CD4-positive, alpha-beta T cell treated with Interleukin-15 for 4 hours (primary cell): ENCODE results near the gene GIMD1.
"Not testable (repeated sequence)": the region's sequence is repeated elsewhere in the genome, so short reads cannot be mapped to it uniquely, and the experiment has no call there.

Experiments used
- DNase-seq: peaks from one replicate; pipeline ENCODE4 v3.0.0-alpha.2; 2020; ENCODE audit warnings: low spot score

The GIMD1 gene

DNA sequence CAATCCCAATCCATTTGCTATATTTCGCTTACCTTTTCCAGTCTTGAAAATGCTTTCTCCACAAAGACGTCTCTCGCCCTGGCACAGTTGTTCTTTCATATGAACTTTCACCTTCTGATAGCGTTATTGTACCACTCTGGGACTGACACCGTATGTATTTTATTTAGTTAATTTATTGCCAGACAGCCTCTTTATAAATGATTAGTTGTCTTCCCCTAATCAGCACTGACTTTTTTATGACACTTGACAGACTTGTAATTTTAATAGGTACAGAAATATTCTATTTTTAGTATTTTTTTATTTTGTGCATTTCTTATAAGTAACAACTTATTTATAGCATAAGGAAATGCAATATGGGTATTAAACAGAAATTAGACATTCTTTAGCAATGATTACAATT is at the start of gene GIMD1:
Gene GIMD1, minus strand, starts transcription at position 101 of the 400 bp plus-strand sequence. CDS start 1,343 bp downstream, outside the sequence.
- DNase-seq: no peak

DNA sequence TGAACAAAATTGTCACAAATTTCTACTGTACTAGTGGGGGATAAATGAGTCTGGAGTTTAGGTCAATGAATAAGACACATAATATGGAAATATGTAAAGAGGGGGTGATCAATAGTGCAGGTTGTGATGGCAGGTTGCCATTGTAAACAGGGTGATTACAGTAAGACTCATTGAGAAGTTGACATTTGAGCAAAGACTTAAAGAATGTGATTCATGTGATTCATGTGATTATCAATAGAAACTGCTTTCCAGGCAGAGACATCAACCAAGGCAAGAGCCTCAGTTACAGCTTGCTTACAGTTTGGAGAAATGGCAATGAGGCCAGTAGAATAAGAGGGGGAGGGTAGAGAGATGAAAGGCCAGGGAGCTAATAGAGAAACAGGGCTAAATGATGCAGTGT is 45.8 kb upstream of the GIMD1 start:
- no peak for DNase-seq

DNA sequence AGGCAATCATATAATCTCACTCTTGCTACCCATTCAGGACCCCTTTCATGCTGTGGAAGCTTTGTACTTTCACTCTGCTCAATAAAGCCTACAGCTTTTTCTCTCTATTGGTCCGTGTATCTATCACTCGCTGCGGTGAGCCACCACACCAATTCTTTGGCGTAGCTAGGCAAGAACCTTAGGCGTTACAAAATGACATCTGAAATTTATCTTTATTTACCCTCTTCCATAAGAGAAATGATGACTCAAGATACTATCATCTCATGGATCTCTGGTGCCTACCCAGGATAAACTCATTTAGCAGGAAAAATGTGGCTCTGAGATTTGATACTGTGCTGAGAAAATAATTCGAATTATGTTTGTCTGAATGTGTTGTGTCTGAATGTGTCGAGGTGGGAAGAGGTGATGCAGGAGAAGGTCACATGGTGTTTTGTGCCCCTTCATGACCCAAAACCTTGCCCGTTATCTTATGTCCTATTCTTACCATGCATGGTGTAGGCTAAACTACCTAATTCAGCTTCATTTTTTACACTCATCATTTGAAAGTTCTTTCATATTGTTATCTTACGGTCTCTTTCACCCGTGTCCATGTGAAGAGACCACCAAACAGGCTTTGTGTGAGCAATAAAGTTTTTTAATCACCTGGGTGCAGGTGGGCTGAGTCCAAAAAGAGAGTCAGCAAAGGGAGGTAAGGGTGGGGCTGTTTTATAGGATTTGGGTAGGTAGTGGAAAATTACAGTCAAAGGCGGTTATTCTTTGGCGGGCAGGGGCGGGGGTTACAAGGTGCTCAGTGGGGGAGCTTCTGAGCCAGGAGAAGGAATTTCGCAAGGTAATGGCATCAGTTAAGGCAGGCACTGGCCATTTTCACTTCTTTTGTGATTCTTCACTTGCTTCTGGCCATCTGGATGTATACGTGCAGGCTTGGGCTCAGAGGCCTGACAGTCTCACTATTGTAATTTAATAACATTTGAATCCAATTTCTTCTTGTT is 41.6 kb upstream of the GIMD1 start:
- no peak for DNase-seq

DNA sequence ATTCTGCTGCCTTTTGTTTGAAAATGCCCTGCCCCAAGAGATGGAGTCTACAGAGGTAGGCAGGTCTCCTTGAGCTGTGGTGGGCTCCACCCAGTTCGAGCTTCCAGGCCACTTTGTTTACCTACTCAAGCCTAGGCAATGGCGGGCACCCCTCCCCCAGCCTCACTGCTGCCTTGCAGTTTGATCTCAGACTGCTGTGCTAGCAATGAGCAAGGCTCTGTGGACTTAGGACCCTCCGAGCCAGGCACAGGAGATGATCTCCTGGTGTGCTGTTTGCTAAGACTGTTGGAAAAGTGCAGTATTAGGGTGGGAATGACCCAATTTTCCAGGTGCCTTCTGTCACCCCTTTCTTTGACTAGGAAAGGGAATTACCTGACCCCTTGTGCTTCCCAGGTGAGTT is 39.4 kb upstream of the GIMD1 start:
- not testable (repeated sequence) for DNase-seq

DNA sequence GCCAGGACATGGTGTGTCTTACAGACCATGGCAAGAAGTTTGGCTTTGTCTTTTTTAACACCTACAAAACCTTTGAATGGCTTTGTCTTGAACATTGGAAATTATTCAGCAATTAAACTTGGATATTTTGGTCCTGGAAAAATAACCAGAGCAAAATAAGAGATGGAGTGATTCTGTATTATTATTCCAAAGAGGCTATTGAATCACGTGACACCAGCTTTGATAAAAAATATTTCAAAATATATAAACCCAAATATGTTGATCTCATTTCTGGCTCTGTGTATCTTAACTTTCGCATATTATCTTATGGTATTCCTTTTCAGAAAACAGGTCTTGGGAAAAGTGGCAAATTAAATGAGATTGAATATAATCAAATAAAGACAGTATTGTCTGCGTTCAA is 32.6 kb upstream of the GIMD1 start:
- DNase-seq: no peak

DNA sequence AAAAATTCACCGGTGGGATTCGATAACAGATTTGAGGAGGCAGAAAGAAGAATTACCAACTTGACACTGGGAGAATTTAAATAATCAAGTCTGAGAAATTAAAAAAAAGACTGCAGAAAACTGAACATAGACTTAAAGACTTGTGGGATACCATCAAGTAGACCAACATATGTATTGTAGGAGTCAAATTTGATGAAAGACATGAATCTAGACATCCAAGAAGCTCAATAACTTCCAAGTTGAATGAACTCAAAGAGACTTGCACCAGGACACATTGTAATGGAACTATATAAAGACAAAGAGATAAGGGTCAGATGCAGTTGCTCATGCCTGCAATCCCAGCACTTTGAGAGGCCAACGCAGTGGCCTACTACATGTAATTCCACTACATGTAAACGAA is 30.3 kb upstream of the GIMD1 start:
- DNase-seq: not testable (repeated sequence)

DNA sequence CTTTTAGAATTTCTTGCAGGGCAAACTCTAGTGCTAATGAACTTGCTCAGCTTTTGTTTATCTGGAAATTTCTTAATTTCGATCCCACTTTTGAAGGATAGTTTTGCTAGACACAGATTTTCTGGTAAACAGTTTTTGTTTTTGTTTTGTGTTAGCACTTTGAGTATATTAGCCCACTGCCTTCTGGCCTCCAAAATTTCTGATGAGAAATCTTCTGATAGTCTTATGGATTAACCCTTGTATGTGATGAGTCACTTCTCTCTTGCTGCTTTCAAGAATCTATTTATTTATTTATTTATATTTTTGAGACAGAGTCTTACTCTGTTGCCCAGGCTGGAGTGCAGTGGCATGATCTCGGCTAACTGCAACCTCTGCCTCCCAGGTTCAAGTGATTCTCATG is 27.0 kb upstream of the GIMD1 start:
- DNase-seq: no peak

DNA sequence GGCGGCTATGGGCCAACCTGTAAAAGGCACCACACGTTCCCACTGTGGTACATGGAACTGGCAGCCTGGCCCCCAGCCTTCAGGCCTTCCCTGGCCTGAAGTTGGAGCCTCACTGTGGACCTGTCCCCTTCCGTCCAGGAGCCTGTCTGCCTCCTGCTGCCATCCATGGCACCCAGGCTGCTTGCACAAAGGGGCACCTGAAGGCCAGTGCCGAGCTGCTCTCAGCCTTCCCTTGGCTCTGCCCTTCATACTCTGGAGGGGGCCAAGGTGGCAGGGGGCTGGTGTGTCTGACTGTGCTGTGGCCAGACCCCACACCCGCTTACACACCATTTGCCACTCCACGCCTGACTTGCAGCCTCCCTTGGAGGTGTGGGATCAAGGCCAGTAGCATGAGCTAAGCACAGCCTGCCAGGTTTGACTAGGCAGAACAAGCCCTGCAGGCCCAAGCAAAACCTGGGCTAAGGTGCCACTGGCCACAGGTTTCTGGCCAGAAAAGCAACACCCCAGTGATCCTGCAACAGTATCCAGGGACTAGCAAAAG is 17.3 kb upstream of the GIMD1 start:
- DNase-seq: no peak

DNA sequence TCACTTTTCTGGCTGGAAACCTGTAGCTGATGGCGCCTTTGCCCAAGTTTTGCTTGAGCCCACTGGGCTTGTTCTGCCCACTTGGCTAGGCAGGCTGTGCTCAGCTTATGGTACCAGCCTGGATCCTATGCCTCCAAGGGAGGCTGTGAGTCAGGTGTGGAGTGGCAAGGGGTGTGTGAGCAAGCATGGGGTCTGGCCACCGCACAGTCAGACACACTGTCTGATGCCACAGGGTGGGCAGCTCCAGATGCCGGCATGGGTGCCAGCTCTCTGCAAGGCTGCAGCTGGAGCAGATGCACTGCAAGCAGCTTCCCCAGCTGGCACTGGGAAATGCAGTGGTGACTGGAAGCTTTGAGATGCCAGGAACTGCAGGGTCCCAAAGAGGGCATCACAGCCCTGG is 16.3 kb upstream of the GIMD1 start:
- no peak for DNase-seq

DNA sequence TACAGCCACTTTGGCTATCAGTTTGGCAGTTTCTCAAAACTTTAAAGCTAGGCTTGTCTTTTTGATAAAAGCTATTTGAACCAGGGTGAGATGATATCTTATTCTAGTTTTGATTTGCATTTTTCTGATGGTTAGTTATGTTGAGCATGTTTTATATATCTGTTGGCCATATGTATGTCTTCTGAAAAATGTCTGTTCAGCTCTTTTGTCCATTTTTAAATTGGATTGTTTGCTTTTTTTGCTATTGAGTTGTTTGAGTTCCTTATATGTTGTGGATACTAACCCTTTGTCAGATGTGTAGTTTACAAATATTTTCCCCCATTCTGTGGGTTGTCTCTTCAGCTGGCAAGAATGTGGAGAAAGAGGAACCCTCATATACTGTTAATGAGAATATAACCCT is 11.6 kb upstream of the GIMD1 start:
- DNase-seq: no peak

DNA sequence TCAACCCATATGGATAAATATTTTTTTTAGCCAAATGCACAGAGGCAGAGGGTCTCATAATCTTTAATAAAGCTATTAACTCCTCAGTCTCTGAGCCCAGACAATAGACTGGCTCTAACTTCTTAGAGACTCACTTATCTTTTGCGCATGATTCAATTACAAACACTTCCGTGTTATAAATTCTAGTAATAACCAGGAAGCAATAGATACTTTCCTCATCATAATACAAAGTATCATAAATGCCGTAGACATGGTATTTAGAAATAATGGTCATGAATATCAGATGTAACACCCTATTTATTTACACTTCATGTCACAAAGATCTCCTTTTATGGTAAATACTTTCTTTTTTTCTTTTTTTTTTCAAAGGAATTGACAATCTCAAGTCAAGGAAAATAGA is 4.4 kb upstream of the GIMD1 start:
- no peak for DNase-seq

DNA sequence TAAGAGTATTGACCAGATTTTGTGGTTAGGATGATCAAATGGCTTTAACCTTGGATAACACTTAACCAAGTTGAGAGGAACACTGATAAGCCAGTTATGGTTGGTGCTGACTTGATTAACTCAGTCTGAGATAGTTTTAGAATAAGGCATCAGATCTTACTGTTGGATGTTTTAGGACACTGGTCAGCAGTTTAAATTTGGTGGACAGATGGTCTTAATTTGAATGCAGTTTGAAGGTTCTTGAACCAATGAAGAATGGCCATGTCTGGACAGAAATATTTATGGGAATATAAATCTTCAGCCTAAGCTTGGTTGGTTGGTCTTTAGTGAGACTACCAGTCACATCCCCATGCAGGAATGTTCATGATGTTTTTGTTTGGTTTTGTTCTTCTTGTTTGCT is 2.6 kb upstream of the GIMD1 start:
- no peak for DNase-seq

DNA sequence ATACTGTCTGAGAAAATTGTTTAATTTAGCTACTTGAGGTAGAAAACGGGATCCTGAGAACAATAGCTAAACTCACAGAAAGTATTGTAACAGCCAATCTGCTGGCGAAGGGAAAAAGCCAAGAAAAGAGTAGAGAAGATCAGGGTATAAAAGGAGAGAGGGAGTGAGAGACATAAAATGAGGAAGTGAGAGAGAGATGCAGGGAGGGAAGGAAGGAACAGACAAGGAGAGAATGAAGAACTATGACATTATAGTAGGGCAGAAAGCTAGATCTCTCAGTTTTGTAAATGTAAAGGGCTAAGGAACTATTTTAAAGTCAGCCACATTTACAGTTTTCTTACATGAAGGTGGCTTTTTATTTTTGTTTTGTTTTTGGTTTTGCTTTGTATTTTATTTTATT is 1.6 kb upstream of the GIMD1 start:
- no peak for DNase-seq

DNA sequence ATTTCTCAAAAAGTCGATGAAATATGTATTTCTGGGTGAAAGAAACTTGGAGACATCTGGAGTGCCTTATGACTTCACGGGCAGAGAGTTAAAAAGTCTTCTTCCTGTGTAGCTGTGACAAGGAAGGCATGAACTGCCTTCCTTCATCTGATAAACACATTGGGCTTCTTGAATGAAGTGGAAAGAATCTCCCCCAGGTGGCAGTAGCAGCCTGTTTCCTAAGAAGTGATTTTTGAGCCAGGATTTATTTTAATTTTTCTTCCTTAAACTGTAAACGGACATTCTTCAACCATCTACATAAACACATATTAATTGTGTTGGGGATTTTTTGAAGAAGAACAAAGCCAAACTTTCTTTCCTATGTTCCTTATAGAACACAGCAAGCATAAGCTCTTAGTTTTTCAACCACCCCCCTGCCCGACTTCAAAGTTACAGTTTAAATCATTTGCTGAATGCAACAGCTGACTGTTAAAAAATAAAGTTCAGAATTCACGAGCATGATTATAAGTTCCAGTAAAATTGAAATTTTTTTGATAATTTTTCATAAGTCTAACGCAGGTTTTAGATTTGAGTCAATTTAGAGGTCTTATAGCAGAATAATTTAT is 980 bp upstream of the GIMD1 start:
- no peak for DNase-seq

DNA sequence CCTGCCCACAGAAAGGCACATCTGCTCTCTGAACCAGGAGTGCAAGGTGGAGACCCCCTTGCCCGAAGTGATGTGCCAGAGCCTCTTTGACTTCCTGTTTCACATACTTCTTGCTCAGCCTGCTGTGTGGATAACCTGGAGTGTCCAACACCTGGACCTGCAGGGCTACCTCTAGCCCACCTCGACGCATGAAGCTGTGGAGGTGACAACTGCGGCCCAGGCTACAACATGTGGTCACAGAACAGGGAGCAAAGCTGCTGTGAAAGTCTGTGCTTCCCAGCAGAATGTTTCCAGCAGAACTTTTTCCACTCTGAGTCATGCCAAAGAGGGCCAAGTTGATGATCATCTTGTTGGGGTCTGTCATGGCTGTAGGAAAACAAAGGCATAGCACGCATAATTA is 1.5 kb downstream of the GIMD1 start:
- no peak for DNase-seq

DNA sequence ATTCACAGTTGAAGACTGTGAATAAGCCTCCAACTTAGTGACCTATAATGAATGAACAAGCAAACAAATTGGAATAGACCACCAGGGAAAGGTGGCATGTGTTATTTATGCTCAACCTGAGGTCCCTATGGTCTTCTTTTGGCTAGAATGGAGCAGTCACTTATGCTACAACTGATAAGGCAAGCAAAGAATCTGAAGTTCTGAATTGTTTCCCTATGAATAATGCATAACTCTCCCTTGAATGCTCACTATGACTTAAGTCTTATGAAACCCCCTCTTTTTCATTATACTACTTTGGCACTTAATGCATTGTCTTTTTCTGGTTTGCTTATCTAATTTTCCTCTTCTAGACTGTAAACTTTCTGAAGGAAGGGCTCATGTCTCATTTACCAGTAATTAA is 2.6 kb downstream of the GIMD1 start:
- DNase-seq: no peak

DNA sequence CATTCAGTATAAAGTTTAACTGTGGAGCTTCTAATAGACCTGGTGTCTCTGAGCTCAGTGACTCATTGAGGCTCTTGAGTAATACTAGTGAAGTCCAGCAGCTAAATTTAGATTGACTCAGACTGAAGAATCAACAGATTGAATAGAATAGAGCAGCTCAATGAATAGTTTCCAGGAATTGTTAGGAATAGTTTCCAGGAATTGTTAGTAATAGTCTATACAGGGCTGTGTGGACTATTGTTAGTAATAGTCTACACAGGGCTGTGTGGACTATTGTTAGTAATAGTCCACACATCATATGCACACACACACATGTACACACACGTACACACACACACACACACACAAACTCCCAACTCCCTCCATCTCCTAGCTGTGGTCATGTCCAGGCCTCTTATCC is 3.0 kb downstream of the GIMD1 start:
- DNase-seq: no peak

DNA sequence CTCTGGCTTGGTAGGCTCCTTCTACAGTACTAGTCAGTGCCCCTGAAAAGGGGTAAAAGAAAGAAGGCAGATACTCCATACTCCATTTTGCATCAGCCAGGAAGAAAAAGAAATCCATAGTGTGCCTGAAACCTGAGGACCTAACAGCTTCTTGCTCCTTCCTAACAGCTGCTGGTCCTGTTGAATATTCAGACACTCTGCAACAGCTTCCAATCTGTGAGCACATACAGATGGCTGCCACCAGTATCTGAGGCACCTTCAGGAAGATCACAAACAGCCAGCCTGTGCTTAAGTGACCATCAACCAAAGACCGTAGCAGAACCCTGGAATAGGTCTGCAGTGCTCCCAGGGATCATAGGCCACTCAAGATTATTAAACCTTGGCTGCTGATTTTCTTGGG is 4.3 kb downstream of the GIMD1 start:
- DNase-seq: no peak

DNA sequence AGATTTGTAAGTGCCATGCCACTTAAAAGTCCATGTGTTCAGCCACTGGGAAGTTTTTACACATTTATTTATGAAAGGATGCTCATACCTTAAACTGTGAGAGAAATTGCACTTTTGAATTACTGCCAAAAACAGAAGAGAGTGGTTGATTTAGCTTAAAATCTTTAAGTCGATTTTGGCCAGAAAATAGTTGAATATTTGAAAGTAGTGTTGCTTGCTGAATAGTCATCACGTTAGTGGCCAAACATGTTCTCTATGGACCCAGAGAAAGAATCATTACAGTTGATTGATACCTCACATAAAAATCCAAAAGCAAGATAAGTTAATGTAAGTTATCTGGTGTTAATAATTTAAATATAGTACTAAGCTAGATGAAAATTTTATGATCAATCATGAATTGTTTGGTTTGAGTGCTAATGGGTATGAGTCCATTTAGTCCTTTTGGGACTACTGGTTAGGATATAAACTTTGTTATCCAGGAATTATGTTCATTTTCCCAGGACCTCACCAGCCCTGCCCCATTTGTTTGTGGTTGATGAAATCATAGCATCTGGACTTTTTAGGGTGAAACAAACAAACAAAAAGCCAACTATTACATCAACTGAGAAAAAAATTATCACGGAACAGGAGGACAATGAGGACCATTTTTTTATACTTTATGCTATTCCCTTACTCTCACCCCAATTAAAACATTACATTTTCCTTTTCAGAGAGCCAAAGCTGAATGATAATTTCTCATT is 6.3 kb downstream of the GIMD1 start:
- no peak for DNase-seq

DNA sequence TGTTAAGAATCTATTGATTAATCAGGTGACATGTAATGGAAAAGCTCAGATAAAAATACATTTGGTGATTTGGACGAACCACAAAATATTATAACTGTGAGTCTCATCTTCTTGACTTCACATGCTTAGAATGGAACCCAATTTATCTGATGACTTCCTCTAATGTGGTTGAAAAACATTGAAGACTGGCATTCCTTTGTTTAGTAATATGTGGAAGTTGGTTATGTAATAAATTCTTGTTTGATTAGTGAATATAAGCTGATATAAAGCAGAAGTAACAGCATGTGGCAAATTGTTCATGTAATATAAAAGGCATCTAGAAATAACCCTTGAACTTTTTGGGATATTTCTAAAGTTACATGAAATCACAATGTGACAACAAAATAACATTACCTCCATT is 9.7 kb downstream of the GIMD1 start:
- DNase-seq: no peak

DNA sequence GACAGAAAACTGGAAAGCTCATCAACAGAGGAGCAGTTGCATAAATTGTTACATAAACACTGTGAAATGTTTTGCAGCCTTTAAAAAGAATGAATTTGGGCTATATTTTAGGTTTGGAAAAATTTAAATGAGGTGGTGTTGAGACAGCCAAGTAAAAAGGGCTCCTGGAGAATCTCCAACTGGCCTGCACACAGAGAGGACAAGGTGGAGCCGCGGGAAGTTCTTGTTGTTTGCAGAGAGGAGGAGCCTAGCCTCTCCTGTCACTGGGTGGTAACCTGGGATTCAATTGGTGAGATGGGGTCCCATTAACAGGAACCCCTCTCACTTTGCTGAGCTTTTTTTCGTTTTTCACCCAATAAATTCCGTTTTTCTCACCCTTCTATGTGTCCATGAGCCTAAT is 13.4 kb downstream of the GIMD1 start:
- DNase-seq: no peak

DNA sequence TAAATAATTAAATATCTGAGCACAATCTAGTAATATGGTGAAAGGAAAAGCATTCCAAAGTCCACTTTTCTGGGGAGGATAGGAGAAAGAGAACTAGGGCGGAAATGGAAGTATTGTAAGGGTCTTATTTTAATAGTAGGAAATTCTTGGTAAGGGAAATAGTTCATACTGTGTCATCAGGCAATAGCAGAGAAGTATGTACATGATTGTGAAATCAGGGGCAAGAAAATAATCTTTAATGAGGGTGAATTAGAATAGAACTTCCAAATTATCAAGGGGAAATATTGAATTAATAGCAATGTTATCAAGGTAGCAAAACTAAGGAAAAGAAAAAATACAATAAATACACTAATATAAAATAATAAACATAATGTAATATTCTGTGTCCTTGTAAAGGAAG is 14.8 kb downstream of the GIMD1 start:
- no peak for DNase-seq

DNA sequence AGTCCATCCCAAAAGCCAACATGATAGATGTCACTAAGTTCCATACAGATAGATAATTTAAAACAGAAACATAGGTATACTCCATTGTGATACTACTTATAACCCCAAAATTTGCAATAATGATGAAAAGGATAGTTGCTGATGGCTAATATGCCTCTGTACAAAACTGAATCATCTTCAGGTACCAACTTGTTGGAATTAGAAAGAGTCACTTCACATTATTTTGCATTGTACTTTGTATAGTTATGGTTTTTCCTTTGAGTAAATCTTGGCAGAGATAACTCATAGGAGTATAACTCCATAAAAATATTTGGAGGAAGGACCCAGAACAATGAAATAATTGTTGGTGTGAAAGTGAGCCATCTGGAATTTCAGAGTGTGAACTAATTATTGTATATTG is 17.6 kb downstream of the GIMD1 start:
- DNase-seq: no peak
